ENCODE data around the gene DDX43.
"Not testable (repeated sequence)": the region's sequence is repeated elsewhere in the genome, so short reads cannot be mapped to it uniquely, and the experiment has no call there.

Gene DDX43

GRCh38 chr6:73394577-73395354 lies at the start of gene DDX43:
TSS of gene DDX43 (plus strand) at chr6:73394828. CDS start at chr6:73394906, 78 bp downstream.
- peak; percentile 78 to 81 for DNase-seq

- no peak for DNase-seq
Observed at GRCh38 chr6:73348550-73349204, 46.0 kb upstream of the DDX43 start.

GRCh38 chr6:73349311-73349710 lies 45.3 kb upstream of the DDX43 start:
- no peak for DNase-seq

- DNase-seq, result no peak
Observed at GRCh38 chr6:73353636-73354593, 40.7 kb upstream of the DDX43 start, which contains the start of gene DPPA5. TSS of gene DPPA5 (minus strand) at chr6:73354276. CDS start at chr6:73354225, 51 bp downstream.

GRCh38 chr6:73362358-73362757 lies 32.3 kb upstream of the DDX43 start, which contains the start of gene KHDC3L:
TSS of gene KHDC3L (plus strand) at chr6:73362658. CDS start at chr6:73362730, 72 bp downstream.
- DNase-seq, result no peak

GRCh38 chr6:73362869-73363536 lies 31.6 kb upstream of the DDX43 start:
- no peak for DNase-seq

GRCh38 chr6:73363537-73363875 lies 31.1 kb upstream of the DDX43 start:
- DNase-seq, result no peak

- DNase-seq, result no peak
Observed at GRCh38 chr6:73364121-73364520, 30.5 kb upstream of the DDX43 start.

- DNase-seq, result no peak
Observed at GRCh38 chr6:73364549-73364948, 30.1 kb upstream of the DDX43 start.

GRCh38 chr6:73367761-73368355 lies 26.8 kb upstream of the DDX43 start:
- DNase-seq, result no peak

GRCh38 chr6:73368675-73369074 lies 26.0 kb upstream of the DDX43 start:
- no peak for DNase-seq

GRCh38 chr6:73369157-73369556 lies 25.5 kb upstream of the DDX43 start:
- no peak for DNase-seq

- DNase-seq, result no peak
Observed at GRCh38 chr6:73369563-73369962, 25.1 kb upstream of the DDX43 start, which contains the start of gene OOEP. TSS of gene OOEP (minus strand) at chr6:73369897. CDS start at chr6:73369792, 105 bp downstream.

- DNase-seq, result no peak
Observed at GRCh38 chr6:73371984-73372383, 22.6 kb upstream of the DDX43 start.

- DNase-seq, result no peak
Observed at GRCh38 chr6:73372516-73372915, 22.1 kb upstream of the DDX43 start.

- no peak for DNase-seq
Observed at GRCh38 chr6:73375216-73375615, 19.4 kb upstream of the DDX43 start.

GRCh38 chr6:73377225-73377624 lies 17.4 kb upstream of the DDX43 start:
- no peak for DNase-seq

GRCh38 chr6:73381531-73381930 lies 13.1 kb upstream of the DDX43 start:
- not testable (repeated sequence) for DNase-seq

- no peak for DNase-seq
Observed at GRCh38 chr6:73382462-73383113, 12.0 kb upstream of the DDX43 start.

GRCh38 chr6:73388433-73388799 lies 6.2 kb upstream of the DDX43 start:
- DNase-seq, result no peak

- peak; percentile 61 to 65 for DNase-seq
Observed at GRCh38 chr6:73388800-73389512, 5.7 kb upstream of the DDX43 start.
